Fibroblast of skin of right quadriceps (primary cell): ENCODE data around the gene BRINP1.

Experiments used
- DNase-seq: peaks from one replicate; pipeline ENCODE4 v3.0.0-alpha.2; 2013

Gene BRINP1

DNA sequence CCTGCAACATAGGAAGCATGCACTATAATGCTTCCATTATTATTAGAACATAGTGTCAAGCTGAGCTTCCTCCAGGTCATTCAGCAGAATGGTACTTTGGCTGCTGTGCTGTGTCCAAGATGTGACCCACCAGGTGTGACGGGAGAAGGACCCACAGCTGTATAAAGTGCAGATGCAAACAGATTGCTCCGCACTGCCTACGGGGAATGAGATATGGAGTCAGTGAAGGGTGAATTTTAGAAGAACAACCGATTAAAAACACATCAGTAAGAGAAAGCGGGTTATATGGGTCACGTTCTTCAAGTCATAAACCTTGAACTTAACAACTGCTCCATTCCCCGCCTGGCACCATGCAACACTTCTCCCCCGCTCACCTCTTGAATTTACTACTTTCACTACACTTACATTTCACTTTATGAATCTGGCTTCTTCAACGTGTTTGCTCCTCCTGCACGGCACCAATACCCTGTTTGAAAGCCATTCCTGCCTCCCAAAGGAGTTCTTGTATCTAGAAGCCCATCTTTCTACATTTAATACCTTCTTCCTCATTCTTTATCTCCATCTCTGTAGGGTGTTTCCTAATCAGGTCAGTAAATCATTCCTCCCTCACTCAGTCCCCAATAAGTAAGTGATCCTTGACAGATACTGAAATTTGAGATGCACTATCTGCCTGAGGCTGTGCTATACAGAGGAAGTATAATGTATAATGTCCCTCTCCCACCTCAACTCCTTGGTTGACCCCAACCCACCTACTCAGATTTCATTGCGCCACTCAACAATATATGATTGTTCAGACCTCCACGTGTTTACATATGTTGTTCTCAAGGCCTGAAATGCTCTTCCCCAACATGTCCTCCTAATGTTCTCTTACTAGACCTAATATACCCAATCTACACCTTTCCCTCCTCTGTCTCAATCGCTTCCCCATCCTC is 25.9 kb downstream of the BRINP1 start:
- DNase-seq = no peak

DNA sequence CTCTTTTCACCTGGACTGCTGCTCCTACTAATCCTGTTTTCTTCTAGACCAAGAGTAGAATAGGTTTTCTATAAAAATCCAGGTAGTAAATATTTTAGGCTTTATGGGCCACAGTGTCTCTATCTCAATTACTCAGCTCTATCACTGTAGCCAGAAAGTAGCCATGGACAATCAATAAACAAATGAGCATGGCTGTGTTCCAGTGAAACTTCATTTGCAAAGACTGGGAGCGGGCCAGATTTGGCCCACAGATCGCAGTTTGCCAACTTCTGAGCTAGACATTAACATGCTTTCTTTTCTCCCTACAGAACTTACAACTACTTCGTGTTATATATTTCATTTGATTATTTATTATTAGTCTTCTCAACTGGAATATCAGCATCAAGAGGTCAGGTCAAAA is 30.2 kb downstream of the BRINP1 start:
- DNase-seq = no peak

GRCh38 chr9:119337573-119337972 is 31.7 kb downstream of the BRINP1 start:
- DNase-seq = no peak

DNA sequence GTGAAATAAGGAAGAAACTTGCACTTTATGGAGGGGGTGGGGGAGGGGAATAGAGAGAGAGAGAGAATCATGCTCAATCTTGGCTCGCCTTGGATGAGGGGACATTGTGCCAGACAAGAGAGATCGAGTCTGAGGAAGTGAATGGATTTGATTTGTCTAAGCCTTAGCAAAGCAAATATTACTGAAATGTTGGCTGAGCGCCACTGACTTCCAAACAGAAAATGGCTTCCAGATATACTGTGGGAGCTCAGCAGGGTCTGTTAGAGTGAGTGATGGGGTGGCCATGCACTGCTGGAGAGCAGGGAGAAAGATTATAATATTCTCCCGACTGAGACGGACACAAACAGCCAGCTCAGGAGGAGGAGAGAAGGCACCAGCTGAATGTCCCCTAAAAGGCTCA is 34.5 kb downstream of the BRINP1 start:
- DNase-seq = no peak

DNA sequence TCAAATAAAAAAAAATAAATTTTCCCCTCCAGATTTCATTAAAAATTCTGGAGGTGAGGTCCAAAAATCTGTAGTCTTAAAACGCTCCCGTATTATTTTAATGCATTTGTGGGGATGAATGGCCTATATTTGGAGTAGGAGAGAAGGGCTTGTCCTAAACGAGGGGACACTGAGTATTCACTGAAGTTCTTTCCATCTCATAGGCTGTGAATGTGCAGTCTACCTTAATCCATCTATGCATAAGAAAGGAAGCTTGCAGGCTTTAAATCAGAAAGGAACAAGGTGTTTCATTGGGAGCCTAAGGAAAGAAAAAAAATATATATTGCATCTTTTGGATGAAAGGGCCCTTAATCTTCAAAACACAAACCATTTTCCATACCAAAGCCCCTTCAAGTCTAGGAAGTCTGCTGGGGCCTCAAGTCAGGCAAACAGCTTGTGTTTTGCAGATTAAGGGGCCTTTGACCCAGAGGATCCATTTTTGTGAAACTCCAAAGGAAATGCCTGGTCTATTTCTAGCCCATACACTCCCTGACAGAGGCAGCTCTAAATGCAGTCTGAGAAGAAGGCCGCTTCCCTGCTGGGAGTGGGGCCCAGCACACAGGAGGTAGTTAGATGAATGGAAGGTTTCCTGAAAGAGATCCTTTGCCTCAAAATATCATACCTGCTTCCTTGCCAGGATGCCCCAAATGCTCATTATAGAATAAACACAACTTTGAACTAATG is 35.6 kb downstream of the BRINP1 start:
- DNase-seq = no peak

DNA sequence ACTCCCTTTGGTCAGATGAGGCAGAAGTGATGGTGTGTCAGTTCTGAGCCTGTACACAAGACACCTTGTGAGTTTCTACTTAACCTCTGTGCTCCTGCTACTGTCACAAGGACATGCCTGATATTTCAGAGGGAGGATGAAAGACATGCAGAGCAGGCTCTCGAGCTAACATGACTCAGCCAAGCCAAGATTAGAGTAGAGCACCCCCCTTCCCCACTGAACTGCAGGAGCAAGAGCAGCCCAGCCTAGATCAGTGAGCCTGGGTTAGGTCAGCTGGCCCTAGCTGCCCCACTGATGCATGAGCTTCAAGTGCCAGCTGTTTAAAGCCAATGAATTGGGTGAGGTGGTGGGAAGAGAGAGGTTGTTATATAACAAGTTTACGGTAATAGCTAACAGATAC is 36.7 kb downstream of the BRINP1 start:
- no peak for DNase-seq

GRCh38 chr9:119322184-119322583 is 47.1 kb downstream of the BRINP1 start:
- no peak for DNase-seq

- no peak for DNase-seq
Observed at GRCh38 chr9:119318371-119318770, 50.9 kb downstream of the BRINP1 start.

DNA sequence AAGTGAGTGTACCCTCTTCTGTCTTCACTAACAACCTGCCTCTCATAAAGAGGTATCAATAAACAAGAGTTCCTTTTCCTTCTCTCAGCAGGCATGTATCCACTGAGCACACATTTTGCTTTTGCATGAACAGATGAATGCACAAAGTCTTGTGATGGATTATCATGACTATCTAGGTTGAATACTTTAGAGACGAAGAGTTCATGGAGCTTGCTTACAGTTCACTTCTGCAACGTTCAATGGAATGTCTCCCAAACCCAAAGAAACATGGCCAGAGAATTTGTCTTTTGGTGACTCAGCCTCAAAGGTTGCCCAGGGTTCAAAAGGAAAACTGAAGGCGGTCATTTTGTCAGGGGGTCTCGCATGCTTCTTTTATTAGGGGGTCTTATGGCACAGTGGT is 55.4 kb downstream of the BRINP1 start:
- no peak for DNase-seq

GRCh38 chr9:119310741-119311140 is 58.5 kb downstream of the BRINP1 start:
- DNase-seq = no peak

- DNase-seq = no peak
Observed at GRCh38 chr9:119307471-119307870, 61.8 kb downstream of the BRINP1 start.

GRCh38 chr9:119304555-119304954 is 64.7 kb downstream of the BRINP1 start:
- DNase-seq = no peak

- no peak for DNase-seq
Observed at GRCh38 chr9:119302988-119303698, 66.1 kb downstream of the BRINP1 start.

DNA sequence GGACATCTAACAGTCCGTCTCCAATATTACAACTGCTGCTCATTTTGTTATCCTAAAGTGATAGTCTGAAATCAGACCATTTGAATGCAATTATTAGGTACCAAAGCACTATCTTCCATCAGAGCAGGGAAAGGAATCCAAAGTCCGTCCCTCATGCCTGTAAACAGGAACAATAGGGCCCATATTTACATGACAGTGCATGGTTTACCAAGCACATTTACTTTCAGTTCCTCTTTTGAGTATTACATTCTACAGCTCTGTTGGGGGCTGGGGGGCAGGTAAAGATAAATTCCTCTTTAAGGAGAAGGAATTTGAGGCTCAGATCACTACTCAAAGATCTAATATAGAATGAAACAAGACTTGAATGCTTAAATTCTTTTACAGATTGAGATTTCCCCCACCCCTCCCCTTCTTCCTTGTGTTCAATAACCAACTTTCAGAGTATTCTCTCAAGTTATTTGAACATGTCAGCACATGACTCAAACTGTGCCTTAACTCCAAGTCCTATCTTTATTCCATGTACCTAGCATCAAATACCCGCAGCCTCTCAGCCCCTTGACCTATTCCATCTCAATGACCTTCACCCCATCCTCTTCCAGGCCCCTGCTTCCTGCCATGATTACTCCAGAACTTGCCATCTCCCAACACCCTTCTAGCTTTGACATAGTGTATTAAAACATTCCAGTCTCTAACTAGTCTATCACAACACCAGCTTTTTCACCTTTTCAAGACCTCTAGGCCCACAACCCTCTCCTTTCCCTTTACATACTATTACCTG is 71.0 kb downstream of the BRINP1 start:
- no peak for DNase-seq

DNA sequence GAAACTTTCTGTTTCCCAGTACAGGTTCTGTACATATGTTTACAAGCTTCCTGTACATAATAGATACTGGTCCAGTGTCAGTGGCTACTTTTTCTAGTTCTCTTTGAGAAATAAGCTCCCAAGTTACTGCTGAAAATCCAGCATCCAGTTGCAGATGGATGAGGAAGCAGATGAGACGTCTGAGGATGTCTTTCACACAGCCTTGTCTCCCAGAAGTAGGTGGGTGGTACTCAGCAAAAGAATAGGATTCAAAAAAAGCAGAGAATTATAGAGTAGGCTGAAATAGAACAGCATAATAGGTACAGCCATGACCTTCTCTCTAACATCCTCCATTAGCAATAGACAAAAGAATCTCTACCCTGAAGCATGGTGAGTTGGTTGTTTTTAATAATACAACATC is 77.7 kb downstream of the BRINP1 start:
- no peak for DNase-seq

- DNase-seq = peak; percentile 37
Observed at GRCh38 chr9:119289740-119290433, 79.3 kb downstream of the BRINP1 start.

GRCh38 chr9:119284587-119285337 is 84.5 kb downstream of the BRINP1 start:
- DNase-seq = peak; percentile 24

DNA sequence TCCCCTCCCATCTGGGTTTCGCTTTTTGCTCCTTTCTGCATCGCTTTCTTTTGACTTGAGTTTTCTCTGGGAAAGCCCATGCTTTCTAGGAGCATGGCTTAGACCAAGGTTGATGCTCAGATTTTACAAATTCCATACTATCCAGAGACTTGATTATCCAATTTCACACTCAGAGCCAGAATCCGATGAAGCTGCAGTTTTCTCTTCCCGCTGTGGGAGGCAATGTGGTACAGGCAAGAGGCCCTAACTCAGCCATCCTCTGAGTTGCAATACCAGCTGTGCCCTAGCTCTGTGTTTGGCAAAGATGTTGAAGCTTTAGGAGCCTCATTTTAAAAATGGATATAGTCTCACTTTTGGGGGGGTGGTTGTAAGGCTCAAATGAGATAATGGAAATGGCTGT is 85.1 kb downstream of the BRINP1 start:
- peak; percentile 1 for DNase-seq

- DNase-seq = no peak
Observed at GRCh38 chr9:119283078-119283794, 86.0 kb downstream of the BRINP1 start.

DNA sequence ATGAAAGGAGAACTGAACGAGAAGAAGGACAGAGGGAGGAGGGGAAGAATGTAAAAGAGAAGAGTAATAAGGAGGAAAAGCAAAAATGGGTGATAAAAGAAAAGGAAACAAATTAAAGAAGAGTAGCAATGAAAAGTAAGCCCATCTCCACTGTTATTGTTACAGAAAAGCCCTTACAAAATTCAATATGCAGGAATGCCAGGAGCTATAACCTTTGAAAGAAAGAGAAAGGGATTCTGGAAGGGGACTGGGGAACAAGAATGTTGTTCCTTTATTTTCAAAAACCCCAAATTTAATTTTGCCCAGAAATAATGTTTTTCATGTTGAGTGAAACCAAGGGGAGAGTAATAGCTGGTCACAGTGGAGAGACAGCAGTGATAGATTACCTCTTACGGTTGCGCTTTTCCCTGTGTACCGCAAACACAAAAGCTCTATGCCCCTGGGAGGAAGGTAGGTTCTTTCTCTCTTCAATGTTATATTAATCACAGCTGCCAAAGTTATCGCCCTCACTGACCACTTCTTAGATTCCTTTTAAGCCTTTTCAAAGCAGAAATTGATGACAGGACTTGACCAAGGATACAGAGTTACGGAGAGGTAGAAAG is 86.7 kb downstream of the BRINP1 start:
- DNase-seq = no peak
